ENCODE data around the gene DGKH. TPM values are rescaled to one million over a fixed set of nuclear protein-coding genes. Genes with fewer than 3 reads are reported as not detected.
A peak's percentile ranks its signal among the peaks of the same experiment; 100 is the strongest.

The DGKH gene
- total and polyA plus RNA-seq, 2 experiments from 2014 or later = 3.6 to 7.2 TPM

GRCh38 chr13:42275506-42275905, 227.1 kb downstream of the DGKH start:
- Histone ChIP-seq H2AFZ (no peak overlapping the region), H3K27ac (no peak overlapping the region), H3K27me3 (no peaks in the 10 kb centered on the region), H3K4me2 (no peak overlapping the region), H3K4me3 (no peak overlapping the region), H3K9me3 (ENCODE audit: low read depth) (no peaks in the 10 kb centered on the region), H3K9me2 (replicated peaks; ENCODE audit: insufficient read depth) (no peaks in the 10 kb centered on the region), H4K20me1 (ENCODE audit: insufficient read depth, poor library complexity, severe bottlenecking) (peaks cover 8% of the 10 kb centered on the region), H3K36me3 (replicated peaks; ENCODE audit: insufficient read depth, low read depth) (no peaks in the 10 kb centered on the region), H3K4me1 (ENCODE audit: insufficient read depth) (peaks cover 13% of the 10 kb centered on the region), H3K79me2 (peaks cover 75% of the 10 kb centered on the region)
- WGBS (ENCODE audit: low lambda C conversion rate, missing lambda C conversion rate) = 97% methylated on average over 4 of the region's 4 CpGs
- DNase-seq (ENCODE audit: low spot score) = no peak
- TF ChIP-seq, protein P1, sequence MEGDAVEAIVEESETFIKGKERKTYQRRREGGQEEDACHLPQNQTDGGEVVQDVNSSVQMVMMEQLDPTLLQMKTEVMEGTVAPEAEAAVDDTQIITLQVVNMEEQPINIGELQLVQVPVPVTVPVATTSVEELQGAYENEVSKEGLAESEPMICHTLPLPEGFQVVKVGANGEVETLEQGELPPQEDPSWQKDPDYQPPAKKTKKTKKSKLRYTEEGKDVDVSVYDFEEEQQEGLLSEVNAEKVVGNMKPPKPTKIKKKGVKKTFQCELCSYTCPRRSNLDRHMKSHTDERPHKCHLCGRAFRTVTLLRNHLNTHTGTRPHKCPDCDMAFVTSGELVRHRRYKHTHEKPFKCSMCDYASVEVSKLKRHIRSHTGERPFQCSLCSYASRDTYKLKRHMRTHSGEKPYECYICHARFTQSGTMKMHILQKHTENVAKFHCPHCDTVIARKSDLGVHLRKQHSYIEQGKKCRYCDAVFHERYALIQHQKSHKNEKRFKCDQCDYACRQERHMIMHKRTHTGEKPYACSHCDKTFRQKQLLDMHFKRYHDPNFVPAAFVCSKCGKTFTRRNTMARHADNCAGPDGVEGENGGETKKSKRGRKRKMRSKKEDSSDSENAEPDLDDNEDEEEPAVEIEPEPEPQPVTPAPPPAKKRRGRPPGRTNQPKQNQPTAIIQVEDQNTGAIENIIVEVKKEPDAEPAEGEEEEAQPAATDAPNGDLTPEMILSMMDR (IDR thresholded peaks at IDR 0.05; ENCODE audit: poor library complexity) = no peak
- no peak for TF ChIP-seq EZH2 (IDR thresholded peaks at IDR 0.05; ENCODE audit: borderline replicate concordance)
- no peak for TF ChIP-seq EZH2phosphoT487 (IDR thresholded peaks at IDR 0.05; ENCODE audit: low read depth, severe bottlenecking, unreplicated experiment)

DNA sequence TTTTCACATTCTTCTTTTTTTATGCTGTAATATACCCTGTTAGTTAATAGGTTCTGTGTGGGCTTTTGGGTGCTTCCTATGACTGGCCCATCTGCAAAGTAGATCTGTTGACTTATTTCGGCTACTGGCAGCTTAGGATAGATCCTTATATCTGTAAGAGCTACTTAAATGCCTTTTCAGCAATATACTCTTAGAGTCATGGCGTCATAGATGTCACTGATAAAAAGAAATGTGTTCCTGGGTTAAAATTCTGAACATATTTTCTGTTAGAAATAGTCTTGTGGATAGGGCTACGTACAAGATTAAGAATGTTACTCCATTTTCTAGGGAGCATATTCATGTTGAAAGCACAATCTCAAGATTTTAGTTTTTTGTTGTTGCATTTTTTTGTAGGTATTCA, 228.2 kb downstream of the DGKH start:
- DNase-seq (ENCODE audit: low spot score) = peak; percentile 12
- H3K36me3 ChIP-seq (replicated peaks; ENCODE audit: insufficient read depth, low read depth) = no peaks in the 10 kb centered on the region
- TF ChIP-seq, protein P1 (IDR thresholded peaks at IDR 0.05; ENCODE audit: poor library complexity) = no peak
- TF ChIP-seq EZH2phosphoT487 (IDR thresholded peaks at IDR 0.05; ENCODE audit: low read depth, severe bottlenecking, unreplicated experiment) (no peak), EZH2 (IDR thresholded peaks at IDR 0.05; ENCODE audit: borderline replicate concordance) (no peak)
- no peak overlapping the region for H2AFZ ChIP-seq
- WGBS (ENCODE audit: low lambda C conversion rate, missing lambda C conversion rate) = 68% methylated on average over 3 of the region's 3 CpGs
- H4K20me1 ChIP-seq (ENCODE audit: insufficient read depth, poor library complexity, severe bottlenecking) = peaks cover 8% of the 10 kb centered on the region
- no peaks in the 10 kb centered on the region for H3K27me3 ChIP-seq
- peaks cover 13% of the 10 kb centered on the region for H3K4me1 ChIP-seq (ENCODE audit: insufficient read depth)
- peak overlapping the region; percentile 25 for H3K4me2 ChIP-seq
- no peaks in the 10 kb centered on the region for H3K9me2 ChIP-seq (replicated peaks; ENCODE audit: insufficient read depth)
- no peaks in the 10 kb centered on the region for H3K9me3 ChIP-seq (ENCODE audit: low read depth)
- no peak overlapping the region for H3K4me3 ChIP-seq
- peak overlapping the region; percentile 56 for H3K27ac ChIP-seq
- peaks cover 86% of the 10 kb centered on the region for H3K79me2 ChIP-seq

DNA sequence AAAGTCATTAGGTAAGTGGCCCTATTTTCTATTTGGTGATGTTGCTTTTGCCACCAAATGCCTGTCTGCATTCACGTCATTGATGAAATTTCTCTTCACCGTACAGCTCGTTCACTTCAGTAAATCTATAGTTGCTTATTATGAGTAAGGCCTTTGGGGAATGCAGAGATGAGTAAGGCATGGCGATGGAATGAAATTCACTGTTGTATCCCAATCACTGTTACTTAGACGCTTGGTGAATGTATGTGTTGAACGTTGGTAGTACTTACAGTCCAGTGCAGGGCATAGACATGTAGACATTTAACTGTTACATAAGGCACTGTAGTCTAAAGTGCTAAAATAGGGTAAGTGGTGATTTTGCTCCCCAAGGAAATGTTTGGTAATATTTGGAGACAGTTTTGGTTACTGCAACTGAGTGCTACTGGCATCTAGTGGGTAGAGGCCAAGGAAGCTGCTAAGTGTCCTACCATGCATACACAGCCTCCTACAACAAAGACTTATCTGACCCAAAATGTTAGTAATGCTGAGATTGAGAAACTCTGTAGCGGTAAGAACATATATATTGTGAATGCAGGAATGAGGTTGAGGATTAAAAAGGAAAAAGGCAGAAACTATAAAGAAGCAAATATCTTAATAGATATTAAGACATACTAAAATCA, 229.3 kb downstream of the DGKH start:
- H2AFZ ChIP-seq = no peak overlapping the region
- TF ChIP-seq EZH2 (IDR thresholded peaks at IDR 0.05; ENCODE audit: borderline replicate concordance) = no peak
- TF ChIP-seq, protein P1 (IDR thresholded peaks at IDR 0.05; ENCODE audit: poor library complexity) = no peak
- no peak for TF ChIP-seq EZH2phosphoT487 (IDR thresholded peaks at IDR 0.05; ENCODE audit: low read depth, severe bottlenecking, unreplicated experiment)
- no peak overlapping the region for H3K4me3 ChIP-seq
- H3K27me3 ChIP-seq = no peaks in the 10 kb centered on the region
- no peaks in the 10 kb centered on the region for H3K9me2 ChIP-seq (replicated peaks; ENCODE audit: insufficient read depth)
- peaks cover 8% of the 10 kb centered on the region for H4K20me1 ChIP-seq (ENCODE audit: insufficient read depth, poor library complexity, severe bottlenecking)
- peaks cover 11% of the 10 kb centered on the region for H3K4me1 ChIP-seq (ENCODE audit: insufficient read depth)
- no peaks in the 10 kb centered on the region for H3K9me3 ChIP-seq (ENCODE audit: low read depth)
- WGBS (ENCODE audit: low lambda C conversion rate, missing lambda C conversion rate) = 90% methylated on average over 7 of the region's 7 CpGs
- H3K36me3 ChIP-seq (replicated peaks; ENCODE audit: insufficient read depth, low read depth) = no peaks in the 10 kb centered on the region
- H3K27ac ChIP-seq = peak overlapping the region; percentile 56
- peak overlapping the region; percentile 25 for H3K4me2 ChIP-seq
- peaks cover 95% of the 10 kb centered on the region for H3K79me2 ChIP-seq
- DNase-seq (ENCODE audit: low spot score) = no peak
